Neuron (in vitro differentiated cells): ENCODE measurements around the gene TWF1.

Experiments used
- H2AFZ ChIP-seq: one replicate; pipeline ENCODE4 v1.6.1; 2013; ENCODE audit warnings: low read depth, mild to moderate bottlenecking, inconsistent platforms, low read length, moderate library complexity
- H3K27me3 ChIP-seq: one replicate; pipeline ENCODE4 v1.6.1; 2013; ENCODE audit warnings: low read length; ENCODE audit not compliant: insufficient read depth
- H3K36me3 ChIP-seq: one replicate; pipeline ENCODE4 v1.6.1; 2013; ENCODE audit warnings: low read length; ENCODE audit not compliant: insufficient read depth
- H3K4me1 ChIP-seq: one replicate; pipeline ENCODE4 v1.6.1; 2013; ENCODE audit warnings: low read length; ENCODE audit not compliant: insufficient read depth
- H3K4me3 ChIP-seq: 2 replicates; pipeline ENCODE4 v1.5.1; 2013; ENCODE audit warnings: mild to moderate bottlenecking, low read length, moderate library complexity
- H3K9me3 ChIP-seq: one replicate; pipeline ENCODE4 v1.6.1; 2013; ENCODE audit warnings: low read length

TWF1 gene

GRCh38 chr12:43749016-43749415 lies 57.1 kb downstream of the TWF1 start:
- Histone ChIP-seq H3K4me1 (no peaks in the 10 kb centered on the region), H3K27me3 (no peaks in the 10 kb centered on the region), H3K9me3 (no peaks in the 10 kb centered on the region), H3K36me3 (no peaks in the 10 kb centered on the region), H2AFZ (no peak overlapping the region), H3K4me3 (no peak overlapping the region)

- no peaks in the 10 kb centered on the region for H3K36me3 ChIP-seq
- H3K9me3 ChIP-seq: no peaks in the 10 kb centered on the region
- H2AFZ ChIP-seq: no peak overlapping the region
- H3K4me1 ChIP-seq: no peaks in the 10 kb centered on the region
- H3K4me3 ChIP-seq: no peak overlapping the region
- no peaks in the 10 kb centered on the region for H3K27me3 ChIP-seq
Measured at GRCh38 chr12:43744826-43745225, 61.3 kb downstream of the TWF1 start.
